ENCODE data around the gene ZP3.
"Not testable (repeated sequence)": the region's sequence is repeated elsewhere in the genome, so short reads cannot be mapped to it uniquely, and the experiment has no call there.

ZP3 gene

GRCh38 chr7:76403780-76404494 is 20.8 kb upstream of the ZP3 start:
- DNase-seq (ENCODE audit: low read depth in 2 of 2): no peak

- DNase-seq (ENCODE audit: low read depth in 2 of 2): no peak
Observed at GRCh38 chr7:76405738-76406137, 19.0 kb upstream of the ZP3 start.

DNA sequence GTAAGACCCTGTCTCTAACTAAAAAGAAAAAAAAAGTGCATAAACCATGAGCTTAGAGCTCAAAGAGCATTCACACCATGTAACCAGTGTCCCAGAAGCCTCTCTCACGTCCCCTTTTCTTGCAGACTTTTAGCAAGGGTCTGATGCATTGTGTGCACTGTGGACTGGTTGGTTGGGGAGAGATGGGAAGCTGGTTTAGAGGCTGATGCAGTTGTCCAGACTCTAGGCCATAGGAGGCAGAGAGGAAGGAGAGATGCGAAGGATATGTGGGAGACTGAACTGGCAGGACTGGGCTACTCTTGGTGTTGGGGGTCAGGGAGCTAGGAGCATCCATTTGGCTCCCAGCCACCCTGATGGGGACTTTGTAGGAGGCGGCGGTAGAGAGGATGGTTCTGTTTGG is 17.0 kb upstream of the ZP3 start:
- no peak for DNase-seq (ENCODE audit: low read depth in 2 of 2)

- DNase-seq (ENCODE audit: low read depth in 2 of 2): no peak
Observed at GRCh38 chr7:76408121-76408560, 16.6 kb upstream of the ZP3 start.

DNA sequence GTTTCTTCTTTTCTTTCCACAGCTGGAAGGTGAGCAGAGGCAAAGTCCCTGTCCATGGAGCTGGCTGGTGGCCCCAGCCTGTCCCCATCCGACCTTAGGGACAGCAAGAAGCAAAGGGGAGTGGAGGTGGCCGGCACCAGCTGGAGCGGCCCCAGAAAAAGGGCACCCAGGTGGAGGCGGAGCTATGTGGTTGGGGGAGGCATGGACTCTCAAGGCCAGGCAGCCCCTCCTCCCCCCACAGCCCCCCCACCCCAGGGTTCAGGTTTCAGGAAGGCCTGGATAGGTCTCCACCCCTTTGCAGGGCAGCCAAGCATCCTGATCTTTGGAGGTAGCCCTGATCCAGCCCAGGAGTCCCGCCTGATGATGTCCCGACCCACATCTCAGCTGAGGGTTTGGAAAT is 15.2 kb upstream of the ZP3 start, which contains the start of gene SSC4D:
Gene SSC4D, minus strand, starts transcription at position 161 of the 400 bp plus-strand sequence. CDS start 5,258 bp downstream, outside the sequence.
- DNase-seq (ENCODE audit: low read depth in 2 of 2): no peak

GRCh38 chr7:76411626-76412025 is 13.1 kb upstream of the ZP3 start:
- no peak for DNase-seq (ENCODE audit: low read depth in 2 of 2)

DNA sequence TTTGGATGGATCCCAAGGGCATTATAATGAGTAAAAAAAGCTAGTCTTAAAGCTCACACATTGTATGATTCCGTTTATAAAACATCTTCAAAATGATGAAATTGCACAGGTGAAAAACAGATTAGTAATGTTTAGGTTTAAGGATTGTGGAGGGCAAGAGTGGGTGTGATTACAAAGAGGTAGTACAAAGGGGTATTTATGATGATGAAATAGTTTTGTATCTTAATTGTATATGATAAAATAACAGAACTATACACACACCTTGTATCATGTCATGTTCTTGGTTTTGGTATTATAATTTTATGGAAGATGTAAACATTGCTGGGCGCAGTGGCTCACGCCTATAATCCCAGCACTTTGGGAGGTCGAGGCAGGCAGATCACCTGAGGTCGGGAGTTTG is 12.5 kb upstream of the ZP3 start:
- DNase-seq (ENCODE audit: low read depth in 2 of 2): no peak

- DNase-seq (ENCODE audit: low read depth in 2 of 2): not testable (repeated sequence)
Observed at GRCh38 chr7:76417654-76418310, 7.0 kb upstream of the ZP3 start.

DNA sequence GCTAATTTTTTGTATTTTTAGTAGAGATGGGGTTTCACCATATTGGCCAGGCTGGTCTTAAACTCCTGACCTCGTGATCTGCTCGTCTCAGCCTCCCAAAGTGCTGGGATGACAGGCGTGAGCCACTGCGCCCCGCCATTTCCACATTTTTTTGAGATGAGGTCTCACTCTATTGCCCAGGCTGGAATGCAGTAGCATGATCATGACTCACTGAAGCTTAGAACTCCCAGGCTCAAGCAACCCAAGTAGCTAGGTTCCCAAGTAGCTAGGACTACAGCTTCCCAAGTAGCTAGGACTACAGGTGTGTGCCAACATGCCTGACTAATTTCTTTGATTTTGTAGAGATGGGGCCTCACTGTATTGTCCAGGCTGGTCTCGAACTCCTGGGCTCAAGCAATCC is 3.7 kb upstream of the ZP3 start:
- not testable (repeated sequence) for DNase-seq (ENCODE audit: low read depth in 2 of 2)

DNA sequence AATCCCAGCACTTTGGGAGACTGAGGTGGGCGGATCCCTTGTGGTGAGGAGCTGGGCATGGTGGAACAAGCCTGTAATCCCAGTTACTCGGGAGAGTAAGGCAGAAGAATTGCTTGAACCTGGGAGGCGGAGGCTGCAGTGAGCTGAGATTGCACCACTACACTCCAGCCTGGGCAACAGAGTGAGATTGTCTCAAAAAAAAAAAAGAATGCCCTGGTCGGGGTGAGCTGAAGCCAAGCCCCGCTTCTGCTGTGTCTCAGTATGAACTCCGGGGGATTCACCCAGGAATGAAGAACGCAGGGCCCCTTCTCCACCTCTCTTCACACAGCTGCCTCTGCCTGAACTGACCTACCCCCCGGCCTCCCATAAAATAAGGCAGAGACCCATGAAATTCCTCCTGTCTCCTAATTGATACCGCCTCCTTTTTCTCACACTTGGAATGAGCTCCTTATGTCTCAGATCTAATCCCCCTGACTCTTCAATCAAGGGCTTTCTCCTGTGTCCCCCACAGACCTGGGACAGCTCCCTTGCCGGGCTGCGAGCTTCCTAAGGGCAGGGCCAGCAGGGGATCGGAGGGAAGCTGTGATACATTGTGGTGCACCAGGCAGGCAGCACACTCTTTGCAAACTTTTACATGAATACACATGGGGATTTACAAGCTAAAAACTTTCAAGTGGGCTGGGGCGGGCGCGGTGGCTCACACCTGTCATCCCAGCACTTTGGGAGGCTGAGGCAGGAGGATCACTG is 911 bp upstream of the ZP3 start:
- DNase-seq (ENCODE audit: low read depth in 2 of 2): no peak

GRCh38 chr7:76425156-76425555 is 406 bp downstream of the ZP3 start:
- DNase-seq (ENCODE audit: low read depth in 2 of 2): no peak

GRCh38 chr7:76425558-76425957 is 808 bp downstream of the ZP3 start:
- not testable (repeated sequence) for DNase-seq (ENCODE audit: low read depth in 2 of 2)

DNA sequence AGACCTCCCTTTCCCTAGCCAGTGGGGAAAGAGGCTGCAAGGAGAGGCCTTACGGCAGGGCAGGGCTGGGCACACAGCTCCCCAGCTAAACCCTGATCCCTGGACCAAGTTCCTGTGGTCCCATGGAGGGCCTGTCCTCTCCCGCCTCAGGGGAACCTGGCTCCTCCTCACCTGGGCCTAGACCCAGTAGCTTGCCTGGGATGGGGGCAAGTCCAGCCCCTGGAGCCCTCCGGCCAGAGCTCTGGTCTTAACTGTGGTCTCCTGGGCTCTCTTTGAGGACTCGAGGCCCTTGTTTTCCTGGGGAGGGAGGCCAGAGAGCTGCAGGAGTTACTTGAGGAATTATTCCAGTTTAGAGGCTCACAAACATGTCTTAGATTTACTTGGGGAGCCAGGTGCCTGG is 1.5 kb downstream of the ZP3 start:
- no peak for DNase-seq (ENCODE audit: low read depth in 2 of 2)

- no peak for DNase-seq (ENCODE audit: low read depth in 2 of 2)
Observed at GRCh38 chr7:76427635-76428034, 2.9 kb downstream of the ZP3 start.

DNA sequence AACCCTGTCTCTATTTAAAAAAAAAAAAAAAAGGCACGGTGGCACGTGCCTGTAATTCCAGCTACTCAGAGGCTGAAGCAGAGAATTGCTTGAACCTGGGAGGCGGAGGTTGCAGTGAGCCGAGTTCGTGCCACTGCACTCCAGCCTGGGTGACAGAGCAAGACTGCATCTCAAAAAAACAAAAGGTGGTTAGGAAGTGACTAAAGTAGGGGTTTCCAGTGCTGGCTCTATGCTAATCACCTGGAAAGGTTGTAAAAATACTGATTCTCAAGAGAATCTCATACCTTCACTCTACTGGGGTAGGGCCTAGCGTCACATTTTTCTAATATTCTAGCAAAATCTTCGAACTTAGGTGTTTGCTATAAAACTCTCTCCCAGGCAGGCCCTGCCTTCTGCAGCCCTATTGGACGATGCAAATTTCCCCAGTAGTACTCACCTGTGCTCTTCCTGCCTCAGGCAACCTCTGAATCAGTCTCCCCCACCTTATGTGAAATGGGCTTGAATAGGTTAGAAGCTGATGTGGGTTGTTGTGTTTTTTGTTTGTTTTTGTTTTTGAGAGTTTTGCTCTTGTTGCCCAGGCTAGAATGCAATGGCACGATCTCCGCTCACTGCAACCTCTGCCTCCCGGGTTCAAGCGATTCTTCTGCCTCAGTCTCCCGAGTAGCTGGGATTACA is 3.5 kb downstream of the ZP3 start:
- no peak for DNase-seq (ENCODE audit: low read depth in 2 of 2)

- DNase-seq (ENCODE audit: low read depth in 2 of 2): no peak
Observed at GRCh38 chr7:76428868-76429805, 4.4 kb downstream of the ZP3 start.

DNA sequence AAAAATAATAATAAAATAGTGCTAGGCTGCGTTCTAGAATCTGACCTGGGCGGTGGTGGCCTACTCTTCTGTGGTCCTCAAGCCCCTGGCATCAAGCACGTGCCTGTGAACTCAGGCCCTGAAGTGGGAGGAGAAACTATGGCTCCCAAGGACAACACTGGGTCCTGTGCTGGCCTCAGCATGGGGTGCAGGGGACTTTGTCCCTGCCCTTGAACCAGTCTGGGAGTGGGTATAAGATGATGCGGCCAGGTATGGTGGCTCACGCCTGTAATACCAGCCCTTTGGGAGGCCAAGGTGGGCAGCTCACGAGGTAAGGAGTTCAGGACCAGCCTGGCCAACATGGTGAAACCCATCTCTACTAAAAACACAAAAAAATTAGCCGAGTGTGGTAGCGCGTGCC is 5.5 kb downstream of the ZP3 start:
- DNase-seq (ENCODE audit: low read depth in 2 of 2): no peak

DNA sequence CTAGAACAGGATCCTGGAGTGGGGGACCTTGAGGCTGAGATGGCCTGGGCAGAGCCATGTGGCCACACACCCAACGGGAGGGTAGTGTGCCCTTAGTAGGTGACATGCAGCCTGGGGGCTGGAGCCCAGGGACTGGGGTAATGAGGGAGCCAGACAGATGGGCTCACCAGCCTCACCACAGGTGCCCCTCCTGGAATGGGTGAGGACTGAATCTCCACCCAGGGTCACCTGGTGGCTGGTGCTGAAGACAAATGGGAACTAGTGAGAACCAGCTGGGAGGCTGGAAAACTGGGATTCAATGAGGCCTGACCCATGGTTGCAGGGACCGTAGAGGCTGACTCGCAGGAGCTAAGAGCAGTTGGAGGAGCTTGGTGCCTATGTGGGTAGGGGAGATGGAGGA is 6.1 kb downstream of the ZP3 start:
- no peak for DNase-seq (ENCODE audit: low read depth in 2 of 2)

DNA sequence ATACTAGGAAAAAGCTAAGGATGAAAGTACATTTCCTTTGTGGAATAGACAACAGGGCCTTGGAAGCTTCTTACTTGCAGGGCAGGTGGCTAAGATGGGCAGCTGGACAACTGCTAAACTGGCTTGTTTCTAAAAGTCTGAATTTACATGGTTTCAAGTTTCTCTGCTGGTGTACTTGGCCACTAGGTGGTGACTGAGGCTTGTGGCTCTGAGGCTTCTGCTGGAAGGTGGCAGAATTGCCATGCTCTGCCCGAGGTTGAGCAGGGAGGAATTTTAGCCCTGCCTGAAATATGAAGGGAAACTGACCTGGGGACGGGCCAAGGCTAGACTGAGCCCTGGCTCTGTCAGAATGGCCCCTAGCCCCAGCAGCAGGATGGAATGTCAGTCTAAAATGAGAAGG is 13.1 kb downstream of the ZP3 start:
- peak; percentile 12 to 34 for DNase-seq (ENCODE audit: low read depth in 2 of 2)

- not testable (repeated sequence) for DNase-seq (ENCODE audit: low read depth in 2 of 2)
Observed at GRCh38 chr7:76439120-76439888, 14.6 kb downstream of the ZP3 start.
